ENCODE data around the gene SLC41A1. TPM values are rescaled to one million over a fixed set of nuclear protein-coding genes. Genes with fewer than 3 reads are reported as not detected.

SLC41A1 gene
- polyA plus RNA-seq, 4 donors, result 30.4 to 35.9 (median 31.7) TPM

DNA sequence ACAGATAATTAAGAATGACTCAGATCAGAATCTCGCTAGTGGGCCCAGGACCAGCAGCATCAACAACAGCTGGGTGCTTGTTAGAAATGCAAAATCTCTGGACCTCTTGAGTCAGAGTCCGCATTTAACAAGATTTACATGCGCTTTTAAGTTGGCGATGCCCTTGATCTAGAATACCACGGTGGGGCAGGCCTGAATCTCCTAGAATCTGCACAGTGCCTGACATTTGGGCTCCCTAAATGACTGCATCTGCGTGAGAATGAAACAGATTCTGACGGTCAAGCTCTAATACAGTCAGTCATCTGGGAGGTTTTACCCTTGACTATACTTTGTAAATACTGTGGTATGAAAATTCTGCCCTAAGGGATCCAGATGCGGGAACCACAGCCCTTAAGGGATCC is 20.5 kb downstream of the SLC41A1 start:
- DNase-seq (ENCODE audit: low read depth in 4 of 4, low spot score in 3 of 4), result no peak

DNA sequence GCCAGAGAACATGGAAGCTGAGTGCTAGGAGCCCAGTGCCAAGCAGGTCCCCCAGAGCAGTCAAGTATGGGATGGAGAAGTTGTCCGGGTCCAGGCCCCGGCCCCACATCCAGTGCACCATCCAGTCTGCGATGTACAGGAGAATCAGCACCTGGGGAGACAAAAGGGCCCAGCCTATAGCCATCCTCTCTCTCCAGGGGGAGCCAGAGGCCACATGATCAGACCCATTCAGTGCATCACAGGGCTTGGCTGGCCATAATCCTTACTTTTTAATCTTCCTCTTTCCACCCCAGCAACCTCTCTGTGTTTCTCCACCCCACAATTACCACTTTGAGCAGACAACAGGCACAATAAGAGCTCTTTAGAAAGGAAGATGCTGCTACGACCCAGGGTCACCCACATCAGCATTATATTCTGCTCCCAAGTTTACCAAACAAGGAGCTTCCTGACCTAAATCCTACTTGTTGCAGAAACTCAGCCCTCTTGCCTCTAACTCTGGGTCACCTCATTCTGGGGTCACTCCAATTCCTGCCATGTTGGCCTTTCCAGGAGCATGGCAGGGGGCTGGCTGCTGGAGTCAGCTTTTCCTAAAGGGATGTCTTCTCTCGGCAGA is 21.3 kb downstream of the SLC41A1 start:
- DNase-seq (ENCODE audit: low read depth in 4 of 4, low spot score in 3 of 4), result peak in 1 of 4 donors; percentile 46

DNA sequence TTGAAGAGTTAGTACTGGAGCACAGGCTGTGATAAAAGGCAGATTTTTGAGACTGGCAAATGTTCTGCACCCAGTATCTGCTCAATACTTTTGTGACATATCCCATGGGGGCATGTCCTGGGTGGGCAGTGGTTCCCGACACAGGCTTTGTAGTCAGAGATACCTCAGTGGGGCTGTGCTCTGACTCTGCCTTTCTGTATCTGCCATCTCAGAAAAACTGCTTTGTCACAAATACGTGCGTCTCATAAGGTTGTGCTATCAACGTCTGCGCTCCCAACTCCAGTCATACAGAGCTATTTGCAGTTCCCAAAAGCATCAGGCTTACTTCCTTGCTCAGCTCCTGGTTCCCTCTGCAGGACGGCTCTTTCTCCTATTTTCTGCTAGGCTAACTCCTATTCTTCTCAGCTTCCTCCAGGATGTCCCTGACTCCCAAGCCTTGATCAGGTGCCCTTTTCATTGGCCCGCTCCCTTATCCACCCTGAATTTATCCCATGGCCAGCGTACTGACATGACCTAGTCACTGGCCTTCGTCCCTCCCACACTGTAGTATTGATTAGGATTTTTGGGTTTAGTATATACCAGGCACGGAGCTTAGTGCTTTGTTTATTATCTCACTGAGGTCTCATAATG is 25.6 kb downstream of the SLC41A1 start:
- no peak for DNase-seq (ENCODE audit: low read depth in 4 of 4, low spot score in 3 of 4)

DNA sequence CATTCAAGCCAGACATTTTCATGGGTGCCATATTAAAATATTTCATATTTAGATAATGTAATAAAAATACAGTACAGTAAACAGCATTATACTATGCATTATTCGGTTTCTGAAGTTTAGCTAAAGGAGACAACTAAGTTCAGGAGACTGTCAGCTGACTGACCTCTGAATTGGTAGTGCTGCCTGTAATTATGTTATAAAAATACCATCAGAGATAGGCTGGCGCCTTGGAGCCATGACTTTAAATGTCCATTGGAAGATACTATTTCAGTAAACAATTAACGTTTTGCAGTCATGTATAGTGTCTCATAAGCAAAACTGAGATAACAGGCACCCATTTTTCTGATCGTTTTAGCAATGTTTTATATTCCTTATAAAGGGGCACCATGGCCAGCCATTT is 26.4 kb downstream of the SLC41A1 start:
- no peak for DNase-seq (ENCODE audit: low read depth in 4 of 4, low spot score in 3 of 4)

DNA sequence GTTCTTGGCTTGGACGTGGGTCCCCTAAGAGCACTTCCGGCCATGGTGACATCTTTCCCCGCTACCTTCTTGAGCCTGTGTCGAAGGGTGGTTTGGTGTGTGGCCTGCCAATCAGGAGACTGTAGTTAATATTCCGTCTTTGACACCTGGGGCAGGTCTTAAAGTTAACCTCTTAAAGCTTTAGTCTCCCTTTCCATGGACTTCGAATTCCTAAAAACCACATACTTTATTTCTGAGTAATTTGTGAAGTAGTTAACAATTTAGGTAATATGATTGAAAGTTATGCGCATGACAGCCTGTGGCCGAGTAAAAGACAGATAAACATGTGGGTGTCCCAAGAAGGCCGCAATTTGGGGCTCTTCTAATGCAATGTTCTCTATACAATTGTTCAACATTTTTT is 27.6 kb downstream of the SLC41A1 start:
- DNase-seq (ENCODE audit: low read depth in 4 of 4, low spot score in 3 of 4), result no peak

DNA sequence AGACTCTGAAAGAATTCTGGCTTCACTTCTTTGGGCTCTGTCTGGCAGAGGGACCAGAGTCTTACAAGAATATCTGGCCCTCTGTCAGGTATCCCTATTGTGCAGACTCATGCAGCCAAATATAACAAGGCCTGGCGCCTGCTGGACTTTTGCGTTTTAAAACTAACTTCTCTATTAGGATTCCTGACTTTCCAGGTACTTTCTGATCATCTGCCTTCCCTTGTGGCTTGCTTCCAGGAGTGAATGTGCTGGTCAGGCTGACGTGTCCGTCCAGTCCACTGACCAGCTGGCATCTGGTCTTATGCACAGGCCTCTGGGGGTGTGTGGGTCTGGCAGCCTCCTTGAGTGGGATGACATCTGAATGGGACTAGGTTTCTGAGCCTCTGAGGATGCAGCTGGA is 29.1 kb downstream of the SLC41A1 start:
- DNase-seq (ENCODE audit: low read depth in 4 of 4, low spot score in 3 of 4), result no peak

DNA sequence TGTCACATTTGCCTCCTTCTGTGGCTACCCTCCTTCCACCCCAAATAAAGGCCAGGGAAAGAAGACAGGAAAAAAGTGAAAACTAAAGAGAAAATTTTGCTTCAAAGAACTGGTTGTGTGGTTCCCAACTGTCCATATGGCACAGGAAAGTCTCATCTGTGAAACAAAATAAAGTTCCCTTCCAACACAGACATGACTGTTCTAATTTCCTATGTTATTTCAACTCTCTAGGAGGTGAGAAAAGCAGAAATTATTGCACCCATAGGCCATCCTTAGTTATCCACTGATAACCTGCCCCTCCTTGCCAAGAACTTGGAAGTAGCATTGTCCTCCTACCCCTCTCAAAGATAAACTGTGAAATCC is 29.6 kb downstream of the SLC41A1 start:
- DNase-seq (ENCODE audit: low read depth in 4 of 4, low spot score in 3 of 4), result no peak

DNA sequence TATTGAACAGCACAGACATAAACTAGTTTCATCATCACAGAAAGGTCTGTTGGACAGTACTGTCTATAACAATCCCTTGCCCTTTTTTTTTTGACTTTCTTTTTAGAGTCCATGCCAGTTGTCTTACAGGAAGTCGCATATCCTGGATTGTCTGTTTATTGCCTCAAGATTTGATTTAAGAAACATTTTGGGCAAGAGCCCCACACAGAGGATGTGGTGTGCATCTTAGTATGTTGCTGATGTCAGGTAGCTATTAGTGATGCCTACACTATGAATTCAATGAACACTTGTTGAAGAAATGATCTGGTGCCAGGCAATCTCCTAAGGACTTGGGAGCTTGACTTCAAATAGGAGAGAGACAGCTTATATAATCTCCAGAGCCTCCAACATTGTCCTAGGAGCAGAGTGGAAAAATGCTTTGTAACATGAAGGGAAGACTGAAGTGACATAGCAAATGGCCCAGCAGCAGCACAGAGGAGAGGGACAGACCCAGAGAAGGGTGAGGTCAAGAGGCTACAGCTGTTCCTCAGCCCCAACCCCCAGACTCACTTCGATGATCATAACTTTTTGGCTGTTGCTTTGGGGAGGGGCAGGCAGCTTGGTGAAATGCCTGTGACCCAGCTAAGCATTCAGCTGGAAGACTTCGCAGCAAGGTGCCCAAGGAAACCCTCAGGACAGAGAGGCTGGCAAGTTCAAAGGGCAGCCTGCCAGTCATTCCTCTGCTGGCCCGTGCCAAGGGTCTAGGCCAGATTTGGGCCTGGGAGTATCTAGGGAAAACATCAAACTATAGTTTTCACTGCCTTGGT is 30.2 kb downstream of the SLC41A1 start:
- DNase-seq (ENCODE audit: low read depth in 4 of 4, low spot score in 3 of 4), result no peak

DNA sequence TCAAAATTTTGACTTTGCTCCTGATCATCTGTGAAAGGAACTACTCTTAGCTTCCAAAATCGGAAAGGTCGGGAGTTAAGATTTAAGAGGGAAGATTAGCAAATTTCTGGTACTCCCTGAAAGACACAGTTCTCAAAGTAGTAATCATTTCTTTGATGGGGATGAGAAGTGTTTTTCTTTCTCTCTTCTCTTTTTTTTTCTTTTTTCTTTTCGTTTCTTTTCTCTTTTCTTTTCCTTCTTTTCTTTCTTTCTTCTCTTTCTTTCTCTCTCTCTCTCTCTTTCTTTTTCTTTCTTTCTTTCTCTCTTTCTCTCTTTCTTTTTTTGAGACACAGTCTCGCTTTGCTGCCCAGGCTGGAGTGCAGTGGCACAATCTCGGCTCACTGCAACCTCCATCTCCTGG is 32.7 kb downstream of the SLC41A1 start:
- no peak for DNase-seq (ENCODE audit: low read depth in 4 of 4, low spot score in 3 of 4)

DNA sequence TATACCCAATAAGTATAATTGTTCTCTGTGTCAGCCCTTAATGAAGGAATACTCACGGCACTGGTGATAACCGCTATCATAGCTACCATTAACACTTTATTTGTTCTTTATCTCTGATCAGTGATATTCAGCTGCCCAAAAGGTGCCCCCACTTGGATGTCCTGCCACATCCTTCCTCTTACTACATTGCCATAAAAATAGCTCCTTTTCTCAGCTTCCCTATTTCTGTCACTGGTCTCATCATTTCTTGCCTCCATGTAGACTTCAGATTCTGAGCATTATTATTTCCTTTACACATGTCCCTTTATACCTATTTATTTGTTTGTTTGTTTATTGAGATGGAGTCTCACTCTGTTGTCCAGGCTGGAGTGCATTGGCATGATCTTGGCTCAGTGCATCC is 35.0 kb downstream of the SLC41A1 start:
- no peak for DNase-seq (ENCODE audit: low read depth in 4 of 4, low spot score in 3 of 4)

DNA sequence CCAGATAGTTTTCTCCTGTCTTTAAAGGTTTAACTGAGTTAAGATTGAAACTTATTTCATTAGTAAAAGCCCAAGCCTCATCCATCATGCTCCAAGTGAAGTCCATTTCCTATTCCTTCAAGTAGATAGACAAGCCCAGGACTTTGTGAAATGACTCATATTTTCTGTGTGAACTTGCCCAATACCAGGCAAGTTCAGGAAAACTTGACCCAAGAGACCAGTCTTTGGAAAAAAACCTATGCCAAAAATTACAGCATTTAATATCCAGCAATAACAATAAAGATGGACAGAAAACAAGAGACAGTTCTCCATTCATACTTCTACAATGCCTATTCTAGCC is 37.3 kb downstream of the SLC41A1 start:
- no peak for DNase-seq (ENCODE audit: low read depth in 4 of 4, low spot score in 3 of 4)

DNA sequence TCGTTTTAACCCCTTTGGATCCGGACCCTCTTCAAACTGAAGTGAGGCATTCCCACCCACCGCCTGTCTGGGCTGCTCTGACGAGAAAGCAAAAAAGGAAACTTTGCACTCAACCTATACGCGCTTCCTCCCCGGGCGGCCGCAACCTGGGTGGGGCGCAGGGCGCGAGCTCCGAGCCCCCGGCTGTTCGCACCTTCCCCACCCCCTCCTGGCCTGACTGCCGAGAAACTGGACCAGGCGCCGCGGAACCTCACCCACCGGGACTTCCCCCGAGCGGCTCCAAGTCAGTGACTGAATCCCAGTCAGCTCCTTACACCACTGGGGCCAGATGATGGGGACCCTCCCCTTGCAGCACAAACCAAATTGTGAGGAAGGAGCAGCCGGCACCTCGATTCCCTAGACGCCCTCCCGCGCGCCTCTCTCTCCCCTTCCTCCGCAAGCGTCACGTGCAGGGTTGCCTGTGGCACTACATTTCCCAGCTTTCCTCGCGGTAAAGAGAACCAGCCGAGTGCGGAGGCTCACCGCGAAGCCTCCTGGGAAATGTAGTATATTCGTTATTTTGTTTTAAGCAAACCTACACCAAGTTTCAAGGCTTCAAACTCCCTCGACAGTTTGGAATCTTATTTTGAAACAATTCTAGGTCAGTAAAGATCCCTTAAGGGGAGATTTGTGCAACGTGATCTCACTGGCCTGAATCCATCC is 37.8 kb downstream of the SLC41A1 start, which contains the start of gene RAB29:
Gene RAB29 (minus strand): TSS at position 468 of the 702 bp plus-strand sequence. CDS start 526 bp downstream, outside the sequence.
- peak; percentile 47 to 68 (median 52) for DNase-seq (ENCODE audit: low read depth in 4 of 4, low spot score in 3 of 4)

DNA sequence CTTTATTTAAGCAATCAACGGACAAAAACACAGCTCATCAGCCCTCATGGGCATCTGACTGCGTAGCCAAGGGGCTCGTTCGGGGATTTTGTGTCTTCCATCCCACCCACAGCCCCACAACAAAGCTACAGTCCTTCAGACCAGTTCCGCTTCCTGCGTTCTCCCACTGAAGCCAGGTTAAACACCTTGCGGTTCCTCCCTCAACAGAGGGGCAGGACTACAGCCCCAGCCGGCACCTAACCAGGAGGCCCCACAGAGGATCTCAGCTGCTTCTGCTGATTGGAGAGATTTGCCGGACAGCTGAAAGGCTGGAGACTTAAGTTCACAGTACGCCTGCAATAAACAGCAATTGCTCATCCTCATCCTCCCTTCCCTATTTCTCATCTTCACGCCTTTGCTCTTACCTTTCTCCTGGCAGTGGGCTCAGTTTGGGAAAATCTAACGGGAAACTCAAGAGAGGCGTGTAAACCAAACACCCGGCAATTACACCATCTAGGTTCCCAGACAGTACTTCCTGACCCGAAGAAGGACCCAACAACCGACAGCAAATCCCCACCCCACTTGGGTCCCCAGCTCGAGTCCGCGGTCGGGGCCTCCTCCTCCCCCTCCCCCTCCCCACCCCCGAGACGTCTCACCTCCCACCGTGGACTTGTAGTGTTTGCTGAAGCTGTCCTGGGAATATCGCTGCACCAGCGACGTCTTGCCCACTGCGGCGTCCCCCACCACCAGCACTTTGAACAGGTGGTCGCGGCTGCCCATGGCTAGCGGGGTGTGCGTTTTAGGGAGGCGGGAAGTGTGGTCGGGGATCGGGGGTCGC is 38.6 kb downstream of the SLC41A1 start:
- DNase-seq (ENCODE audit: low read depth in 4 of 4, low spot score in 3 of 4), result no peak

DNA sequence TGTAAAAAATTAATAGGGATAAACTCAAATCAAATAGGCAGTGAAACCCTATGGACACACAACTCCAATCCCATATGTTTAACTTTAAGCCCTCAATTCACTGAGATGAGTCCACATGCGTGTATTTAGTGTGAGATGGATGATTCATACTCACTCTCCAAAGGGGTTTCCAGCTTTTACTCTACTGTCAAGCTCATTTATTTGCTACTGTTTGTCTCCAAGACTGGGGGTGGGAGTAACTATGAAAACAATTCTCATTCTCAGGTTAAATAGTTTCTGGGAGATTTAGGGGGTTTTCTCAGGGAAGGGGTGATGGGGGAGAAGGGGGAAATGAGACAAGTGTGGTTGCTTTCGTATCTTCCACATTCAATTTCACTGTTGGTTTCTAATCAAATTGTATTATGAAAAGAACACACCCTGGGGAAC is 40.4 kb downstream of the SLC41A1 start:
- DNase-seq (ENCODE audit: low read depth in 4 of 4, low spot score in 3 of 4), result no peak

DNA sequence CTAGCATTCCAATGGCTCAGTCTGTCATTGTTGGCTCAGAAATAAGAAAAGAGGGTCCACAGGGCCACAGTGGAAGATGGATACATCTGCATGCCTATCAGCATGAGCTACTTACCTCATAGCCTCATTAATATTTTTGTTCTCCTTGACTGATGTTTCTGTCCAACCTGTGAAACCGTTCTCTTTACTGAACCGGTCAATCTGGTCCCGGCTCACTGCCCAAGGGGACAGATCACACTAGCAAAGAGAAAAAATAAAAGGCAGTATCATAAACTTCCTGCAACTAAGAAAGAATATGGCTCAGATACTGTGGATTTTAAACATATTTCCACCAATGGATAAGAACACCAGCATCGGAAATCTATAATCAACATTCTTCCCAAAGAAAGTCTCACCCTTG is 42.4 kb downstream of the SLC41A1 start:
- DNase-seq (ENCODE audit: low read depth in 4 of 4, low spot score in 3 of 4), result no peak

DNA sequence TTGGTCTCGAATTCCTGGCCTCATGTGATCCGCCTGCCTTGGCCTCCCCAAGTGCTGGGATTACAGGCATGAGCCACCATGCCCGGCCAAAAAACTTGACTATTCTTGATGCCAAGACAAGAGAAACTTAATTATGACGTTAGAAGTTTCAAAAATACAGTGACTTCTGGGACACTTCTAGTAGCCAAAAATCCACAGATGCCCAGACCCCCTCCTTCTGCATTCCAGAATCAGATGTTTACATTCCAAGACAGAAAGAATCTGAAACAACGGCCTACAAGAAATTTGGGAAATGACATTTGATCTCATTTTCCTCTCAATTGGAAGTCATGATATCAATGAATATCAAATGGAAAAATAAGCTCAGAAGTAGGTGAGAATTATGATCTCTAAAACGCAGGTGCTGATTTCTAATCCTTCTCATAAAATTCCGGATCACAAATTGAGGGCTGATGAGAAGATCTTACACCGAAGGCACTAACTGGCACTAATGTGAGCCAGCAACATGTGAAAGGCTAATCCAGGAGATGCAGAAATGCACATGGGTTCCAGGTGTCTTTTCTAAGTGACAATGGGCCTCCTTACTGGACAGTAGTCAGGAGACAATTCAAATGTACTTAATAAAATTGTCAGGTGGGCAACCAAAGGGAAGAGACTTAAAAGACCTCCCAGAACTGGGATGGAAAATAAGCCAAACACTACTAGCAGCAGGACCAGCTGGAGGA is 43.2 kb downstream of the SLC41A1 start:
- no peak for DNase-seq (ENCODE audit: low read depth in 4 of 4, low spot score in 3 of 4)

DNA sequence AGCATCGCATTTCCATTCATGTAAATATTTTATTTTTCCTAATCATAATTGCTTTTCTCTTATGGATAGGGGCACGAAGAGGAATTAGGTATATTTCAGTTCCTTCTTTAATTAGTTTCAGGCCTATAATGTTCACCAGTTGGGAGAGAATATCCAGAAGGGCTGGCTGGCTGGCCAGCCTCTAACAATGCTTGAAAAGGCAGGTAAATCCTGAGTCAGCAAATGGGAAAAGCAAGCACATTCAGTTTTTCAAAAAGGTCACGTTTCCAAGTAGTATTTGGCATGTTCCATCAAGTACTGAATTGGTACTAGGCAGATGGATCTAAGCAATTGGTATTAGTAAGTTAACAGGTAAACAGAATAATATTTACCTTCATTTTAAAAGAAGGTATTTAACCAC is 45.8 kb downstream of the SLC41A1 start:
- no peak for DNase-seq (ENCODE audit: low read depth in 4 of 4, low spot score in 3 of 4)

DNA sequence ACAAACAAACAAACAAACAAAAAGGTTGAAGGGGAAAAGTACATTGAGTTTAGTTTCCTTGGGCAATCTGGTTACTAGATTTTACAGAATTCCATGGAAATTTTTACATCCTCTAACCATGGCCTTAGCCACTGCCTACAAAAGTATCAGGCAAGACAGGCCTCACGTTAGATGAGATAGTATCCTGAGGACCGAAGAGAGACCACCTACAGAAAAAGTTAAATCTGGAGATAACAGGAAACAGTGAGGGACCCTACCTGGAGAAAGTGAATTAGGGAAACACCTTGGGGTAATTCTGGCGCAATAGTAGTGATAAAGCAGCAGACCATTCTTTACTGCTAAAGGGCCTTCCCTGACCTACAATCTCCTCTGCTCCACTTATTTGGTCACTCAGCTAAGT is 46.4 kb downstream of the SLC41A1 start:
- DNase-seq (ENCODE audit: low read depth in 4 of 4, low spot score in 3 of 4), result no peak

DNA sequence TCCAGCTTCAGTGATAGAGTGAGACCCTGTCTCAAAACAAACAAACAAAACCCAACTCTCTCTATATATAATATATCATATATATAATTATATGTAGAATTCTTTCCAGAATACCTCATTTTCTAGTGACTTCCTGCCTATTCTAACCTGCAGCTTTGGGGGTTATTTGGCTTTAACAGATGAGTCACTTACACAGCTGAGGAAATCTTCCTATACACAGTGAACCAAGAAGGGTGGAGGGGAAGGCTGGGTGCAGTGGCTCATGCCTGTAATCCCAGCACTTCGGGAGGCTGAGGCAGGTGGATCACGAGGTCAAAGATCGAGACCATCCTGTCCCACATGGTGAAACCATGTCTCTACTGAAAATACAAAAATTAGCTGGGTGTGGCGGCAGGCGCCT is 47.0 kb downstream of the SLC41A1 start:
- no peak for DNase-seq (ENCODE audit: low read depth in 4 of 4, low spot score in 3 of 4)

DNA sequence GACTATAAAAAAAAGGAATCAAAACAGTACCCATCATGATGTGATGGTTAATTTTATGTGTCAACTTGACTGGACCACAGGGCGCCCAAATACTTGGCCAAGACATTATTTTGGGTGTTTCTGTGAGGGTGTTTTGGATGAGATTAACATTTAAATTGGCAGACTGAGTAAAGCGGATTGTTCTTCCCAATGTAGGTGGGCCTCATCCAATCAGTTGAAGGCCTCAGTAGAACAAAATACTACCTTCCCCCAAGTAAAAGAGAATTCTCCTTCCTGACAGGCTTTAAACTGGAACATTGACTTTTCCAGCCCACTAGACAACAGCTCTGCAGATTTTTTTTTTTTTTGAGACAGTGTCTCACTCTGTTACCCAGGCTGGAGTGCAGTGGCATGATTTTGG is 48.4 kb downstream of the SLC41A1 start:
- DNase-seq (ENCODE audit: low read depth in 4 of 4, low spot score in 3 of 4), result no peak

Data from right renal pelvis (tissue), 4 donors.